Inferior parietal cortex (tissue), 1 donor: ENCODE data around the gene NUDC.

ENCODE experiments used
- DNase-seq: peaks from one replicate; pipeline ENCODE4 v3.0.0-alpha.2; 2016; ENCODE audit errors: extremely low spot score

NUDC gene

GRCh38 chr1:26951216-26951615, 29.7 kb downstream of the NUDC start:
- DNase-seq: no peak

- DNase-seq: no peak
Observed at GRCh38 chr1:26951821-26952497, 30.4 kb downstream of the NUDC start.

- DNase-seq: no peak
Observed at GRCh38 chr1:26953374-26953773, 31.8 kb downstream of the NUDC start.

- no peak for DNase-seq
Observed at GRCh38 chr1:26956321-26956720, 34.8 kb downstream of the NUDC start.

- DNase-seq: no peak
Observed at GRCh38 chr1:26957306-26957705, 35.8 kb downstream of the NUDC start.

- no peak for DNase-seq
Observed at GRCh38 chr1:26959270-26959669, 37.7 kb downstream of the NUDC start.

GRCh38 chr1:26959722-26960624, 38.4 kb downstream of the NUDC start, which contains the start of gene KDF1:
TSS of gene KDF1 (minus strand) at chr1:26960468. CDS start at chr1:26952380, 8,088 bp downstream.
- no peak for DNase-seq

GRCh38 chr1:26960625-26960966, 39.1 kb downstream of the NUDC start:
- DNase-seq: no peak

GRCh38 chr1:26961826-26962225, 40.3 kb downstream of the NUDC start:
- peak; percentile 47 for DNase-seq

- no peak for DNase-seq
Observed at GRCh38 chr1:26965213-26965612, 43.7 kb downstream of the NUDC start.

GRCh38 chr1:26965628-26966027, 44.1 kb downstream of the NUDC start:
- DNase-seq: no peak

GRCh38 chr1:26970810-26971209, 49.3 kb downstream of the NUDC start:
- no peak for DNase-seq

GRCh38 chr1:26971590-26971989, 50.0 kb downstream of the NUDC start:
- no peak for DNase-seq

GRCh38 chr1:26972390-26972789, 50.8 kb downstream of the NUDC start:
- no peak for DNase-seq

GRCh38 chr1:26972821-26973220, 51.3 kb downstream of the NUDC start:
- DNase-seq: no peak

GRCh38 chr1:26976621-26977510, 55.3 kb downstream of the NUDC start:
- no peak for DNase-seq

- no peak for DNase-seq
Observed at GRCh38 chr1:26978901-26979300, 57.4 kb downstream of the NUDC start.

GRCh38 chr1:26981146-26981846, 59.8 kb downstream of the NUDC start:
- DNase-seq: no peak

- no peak for DNase-seq
Observed at GRCh38 chr1:26983863-26984262, 62.3 kb downstream of the NUDC start.

GRCh38 chr1:26984291-26984690, 62.7 kb downstream of the NUDC start:
- DNase-seq: no peak

- DNase-seq: no peak
Observed at GRCh38 chr1:26986658-26987057, 65.1 kb downstream of the NUDC start.
